ENCODE results near the gene NIPBL. TPM values are rescaled to one million over a fixed set of nuclear protein-coding genes. Genes with fewer than 3 reads are reported as not detected.

Gene NIPBL
- total and polyA plus RNA-seq, 2 of the 8 experiments (the other 6 are each of a cell fraction or from before 2014, with no cell fraction given): 21.1 to 53.5 TPM

DNA sequence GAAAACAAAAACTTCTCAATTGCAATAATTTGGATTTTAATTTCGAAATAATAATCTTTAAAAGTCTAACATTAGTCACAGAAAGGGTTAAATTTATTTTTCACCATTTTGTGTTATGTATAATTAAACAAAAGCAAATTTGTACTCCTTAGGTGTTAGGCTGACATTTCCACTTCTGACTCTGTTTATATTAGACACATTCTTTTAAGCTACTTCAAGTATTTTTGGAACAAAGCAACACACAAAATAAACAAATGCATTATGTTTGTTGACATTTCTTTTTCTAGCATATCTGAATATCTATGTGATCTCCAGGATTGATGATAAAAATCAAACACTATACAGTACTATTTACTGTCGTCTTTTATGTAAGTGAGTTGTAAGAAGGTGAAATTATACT is 44.3 kb upstream of the NIPBL start:
- H3K4me1 ChIP-seq (replicated peaks in 1 of 4; ENCODE audit: control insufficient read depth in 3 of 4, insufficient read depth in 4 of 4, low read length in 3 of 4): no peaks in the 10 kb centered on the region
- no peak overlapping the region for H3K4ac ChIP-seq (replicated peaks; ENCODE audit: insufficient read length, low read depth, low read length)
- no peak overlapping the region for H3K27ac ChIP-seq (ENCODE audit: low read depth, low read length)
- no peak for FAIRE-seq
- ChIA-PET POLR2A (ENCODE audit: partially characterized antibody) (no interaction called here), CTCF (ENCODE audit: partially characterized antibody) (no interaction called here)
- no peak overlapping the region for H2AK5ac ChIP-seq (ENCODE audit: low read depth, low read length)
- H4K8ac ChIP-seq (ENCODE audit: extremely low read depth, insufficient read depth, low read length): no peak overlapping the region
- no peaks in the 10 kb centered on the region for H3K36me3 ChIP-seq (ENCODE audit: control insufficient read depth in 2 of 4, insufficient read depth in 4 of 4, low read length in 3 of 4)
- H2BK15ac ChIP-seq (ENCODE audit: low read length): no peak overlapping the region
- H3K79me1 ChIP-seq (ENCODE audit: low read depth, low read length): no peaks in the 10 kb centered on the region
- H2BK5ac ChIP-seq (ENCODE audit: low read depth, low read length): no peak overlapping the region
- no peak for DNase-seq (ENCODE audit: low read depth in 1 of 2, low spot score in 2 of 2)
- H3K79me2 ChIP-seq (ENCODE audit: control insufficient read depth in 1 of 2, insufficient read depth in 2 of 2, low read length in 2 of 2): no peaks in the 10 kb centered on the region
- H4K91ac ChIP-seq (replicated peaks; ENCODE audit: insufficient read length, low read length): no peak overlapping the region
- H2AFZ ChIP-seq (ENCODE audit: low read length): no peak overlapping the region
- no peak overlapping the region for H3K9ac ChIP-seq (replicated peaks in 1 of 4; ENCODE audit: extremely low read depth in 1 of 4, low read depth in 3 of 4, low read length in 3 of 4)
- H3K4me2 ChIP-seq (ENCODE audit: insufficient read depth in 1 of 2, low read depth in 2 of 2, low read length in 2 of 2): no peak overlapping the region
- no peak overlapping the region for H3K18ac ChIP-seq (ENCODE audit: extremely low read depth, low read length)
- H3K14ac ChIP-seq (ENCODE audit: insufficient read length): no peak overlapping the region
- 82% methylated on average over 2 of the region's 2 CpGs; no CpG with 5 or more reads in 1 of the 2 experiments for WGBS, 2 experiments (ENCODE audit: extremely low coverage in 1 of 2, insufficient coverage in 1 of 2, insufficient read length in 1 of 2, insufficient replicate concordance in 2 of 2, low coverage in 1 of 2, low lambda C conversion rate in 2 of 2, missing lambda C conversion rate in 1 of 2)
- H3K4me3 ChIP-seq (ENCODE audit: extremely low read depth in 1 of 4, insufficient read depth in 2 of 4, low read depth in 3 of 4, low read length in 4 of 4): no peak overlapping the region
- no peaks in the 10 kb centered on the region for H3K9me3 ChIP-seq (ENCODE audit: insufficient read depth in 2 of 2, low read depth in 1 of 2, low read length in 1 of 2)
- H2BK12ac ChIP-seq (ENCODE audit: low read depth, low read length): no peak overlapping the region
- no peak overlapping the region for H2BK20ac ChIP-seq (ENCODE audit: low read length)
- H3K27me3 ChIP-seq (replicated peaks in 1 of 4; ENCODE audit: control insufficient read depth in 3 of 4, extremely low read depth in 1 of 4, insufficient read depth in 3 of 4, low read length in 3 of 4): no peaks in the 10 kb centered on the region
- no peak overlapping the region for H2BK120ac ChIP-seq (replicated peaks; ENCODE audit: low read depth, low read length)
- no peak overlapping the region for H3K56ac ChIP-seq (replicated peaks; ENCODE audit: insufficient read length, low read depth, low read length)
- H4K5ac ChIP-seq (ENCODE audit: insufficient read length, low read depth, low read length): no peak overlapping the region
- H3K23ac ChIP-seq (ENCODE audit: insufficient read length): no peak overlapping the region
- no peaks in the 10 kb centered on the region for H3K23me2 ChIP-seq (ENCODE audit: low read depth, low read length)
- no peaks in the 10 kb centered on the region for H4K20me1 ChIP-seq (replicated peaks in 1 of 2; ENCODE audit: control insufficient read depth in 1 of 2, insufficient read depth in 2 of 2, low read length in 2 of 2)
- no peak for TF ChIP-seq SIN3A (conservative IDR thresholded peaks at IDR 0.05 in 1 of 2, IDR thresholded peaks at IDR 0.05 in 1 of 2; ENCODE audit: low read depth in 1 of 2, low read length in 2 of 2)
- TF ChIP-seq CEBPB (IDR thresholded peaks at IDR 0.05; ENCODE audit: low read depth, low read length): no peak
- TF ChIP-seq RXRA (IDR thresholded peaks at IDR 0.05; ENCODE audit: insufficient read depth, low read depth, low read length): no peak
- TF ChIP-seq MAFK (IDR thresholded peaks at IDR 0.05; ENCODE audit: low read depth, low read length): no peak
- no peak for TF ChIP-seq GABPA (IDR thresholded peaks at IDR 0.05; ENCODE audit: borderline replicate concordance, insufficient read depth, low read length)
- no peak for TF ChIP-seq BACH1 (IDR thresholded peaks at IDR 0.05; ENCODE audit: low read length)
- TF ChIP-seq TBP (IDR thresholded peaks at IDR 0.05; ENCODE audit: low read depth, low read length): no peak
- no peak for TF ChIP-seq HDAC6 (IDR thresholded peaks at IDR 0.05; ENCODE audit: low read depth, low read length)
- TF ChIP-seq, protein P1, sequence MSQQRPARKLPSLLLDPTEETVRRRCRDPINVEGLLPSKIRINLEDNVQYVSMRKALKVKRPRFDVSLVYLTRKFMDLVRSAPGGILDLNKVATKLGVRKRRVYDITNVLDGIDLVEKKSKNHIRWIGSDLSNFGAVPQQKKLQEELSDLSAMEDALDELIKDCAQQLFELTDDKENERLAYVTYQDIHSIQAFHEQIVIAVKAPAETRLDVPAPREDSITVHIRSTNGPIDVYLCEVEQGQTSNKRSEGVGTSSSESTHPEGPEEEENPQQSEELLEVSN (IDR thresholded peaks at IDR 0.05): no peak
- no peak for TF ChIP-seq SP2 (IDR thresholded peaks at IDR 0.05; ENCODE audit: low read length)
- TF ChIP-seq CREB1 (IDR thresholded peaks at IDR 0.05): no peak
- TF ChIP-seq, protein P2, sequence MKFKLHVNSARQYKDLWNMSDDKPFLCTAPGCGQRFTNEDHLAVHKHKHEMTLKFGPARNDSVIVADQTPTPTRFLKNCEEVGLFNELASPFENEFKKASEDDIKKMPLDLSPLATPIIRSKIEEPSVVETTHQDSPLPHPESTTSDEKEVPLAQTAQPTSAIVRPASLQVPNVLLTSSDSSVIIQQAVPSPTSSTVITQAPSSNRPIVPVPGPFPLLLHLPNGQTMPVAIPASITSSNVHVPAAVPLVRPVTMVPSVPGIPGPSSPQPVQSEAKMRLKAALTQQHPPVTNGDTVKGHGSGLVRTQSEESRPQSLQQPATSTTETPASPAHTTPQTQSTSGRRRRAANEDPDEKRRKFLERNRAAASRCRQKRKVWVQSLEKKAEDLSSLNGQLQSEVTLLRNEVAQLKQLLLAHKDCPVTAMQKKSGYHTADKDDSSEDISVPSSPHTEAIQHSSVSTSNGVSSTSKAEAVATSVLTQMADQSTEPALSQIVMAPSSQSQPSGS (IDR thresholded peaks at IDR 0.05; ENCODE audit: low read length): no peak
- no peak for TF ChIP-seq KDM4A (IDR thresholded peaks at IDR 0.05; ENCODE audit: low read depth, low read length, severe bottlenecking)

All from H1 (cell line).